Subcutaneous adipose tissue (tissue), 4 donors: ENCODE measurements around the gene UFD1. TPM values are rescaled to one million over a fixed set of nuclear protein-coding genes. Genes with fewer than 3 reads are reported as not detected.

ENCODE experiments used
- CTCF ChIP-seq: fragments of 450-650 bp; IDR thresholded peaks from one replicate; pipeline ENCODE4 v1.5.1; 2016; ENCODE audit warnings: low read depth, mild to moderate bottlenecking, control low read depth, antibody characterized with exemption, moderate library complexity
- total RNA-seq, 4 donors: library from RNA; depleted of rRNA; stranded (reverse); fragments of >200 nt; gene quantifications; one replicate each; pipeline ENCODE4 v1.1.0, GENCODE V29; 2016

UFD1 gene
- total RNA-seq, 4 donors from 2014 or later, result 33.9 to 43.6 (median 35.4) TPM

DNA sequence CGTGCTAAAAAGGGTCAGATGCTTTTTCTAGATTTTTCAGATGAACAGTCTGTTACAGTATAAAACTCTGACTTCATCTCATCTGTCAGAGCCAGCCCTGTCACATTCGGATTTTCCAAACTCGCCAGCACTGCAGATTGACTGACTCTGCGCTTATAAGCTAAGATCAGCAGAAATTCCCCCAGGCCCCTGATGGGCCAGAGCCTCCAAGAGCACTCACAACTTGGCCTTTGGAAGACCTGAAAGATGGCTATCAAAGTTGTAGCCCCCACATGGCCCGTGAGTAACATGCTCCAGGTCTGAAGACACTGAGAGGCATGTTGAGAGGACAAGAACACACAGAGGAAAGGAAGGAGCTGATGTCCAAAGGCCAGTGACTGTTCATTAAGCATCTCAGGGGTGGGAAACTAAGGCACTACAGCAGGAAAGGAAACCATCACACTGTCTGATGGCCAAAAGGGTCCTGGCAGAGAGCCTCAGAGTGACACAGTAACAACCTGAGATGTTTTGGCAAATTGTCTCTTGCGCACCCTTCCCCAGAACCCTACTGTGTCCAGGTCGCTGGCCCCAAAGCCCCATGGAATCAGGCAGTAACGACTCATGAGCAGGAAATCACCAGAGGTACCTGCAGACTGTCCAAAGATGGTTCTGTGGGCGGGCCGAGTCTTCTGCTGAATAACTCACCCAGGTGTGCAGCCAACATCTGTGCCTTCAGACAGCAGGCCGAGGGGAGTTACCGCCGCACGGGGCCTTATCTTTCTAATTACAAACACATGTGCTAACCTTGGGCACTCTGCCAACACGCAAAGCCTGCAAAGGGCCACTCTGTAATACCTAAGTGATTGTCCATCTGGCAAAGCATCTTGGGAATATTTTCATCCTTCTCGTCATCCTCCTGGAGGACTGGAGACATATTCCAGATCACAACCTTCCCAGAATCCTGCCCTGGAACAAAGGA lies 71.1 kb downstream of the UFD1 start:
- TF ChIP-seq CTCF, result no peak

- TF ChIP-seq CTCF, result no peak
Measured at GRCh38 chr22:19406846-19407245, 72.1 kb downstream of the UFD1 start.

GRCh38 chr22:19406281-19406811 lies 72.6 kb downstream of the UFD1 start:
- TF ChIP-seq CTCF, result no peak

GRCh38 chr22:19405652-19406051 lies 73.3 kb downstream of the UFD1 start:
- no peak for TF ChIP-seq CTCF

- no peak for TF ChIP-seq CTCF
Measured at GRCh38 chr22:19405133-19405532, 73.9 kb downstream of the UFD1 start.

DNA sequence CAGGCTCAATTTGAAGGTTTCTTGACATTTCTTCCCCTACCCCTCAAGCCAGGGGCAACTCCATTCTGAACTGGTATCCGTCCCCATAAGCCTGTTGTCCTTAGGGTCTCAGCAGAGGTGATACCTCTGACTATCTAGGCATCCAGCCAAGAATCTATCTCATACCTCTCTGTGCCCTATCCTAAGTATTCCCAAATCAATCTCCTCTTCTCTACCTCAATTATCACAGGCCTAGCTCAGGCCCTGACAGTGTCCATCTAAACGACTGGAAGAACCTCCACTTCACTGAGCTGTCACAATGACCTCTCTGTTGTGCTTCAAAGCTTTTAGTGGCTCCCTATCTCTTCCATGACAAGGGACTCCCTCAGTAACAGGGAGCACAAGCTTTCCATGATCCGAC lies 74.3 kb downstream of the UFD1 start:
- TF ChIP-seq CTCF, result no peak

GRCh38 chr22:19402642-19403191 lies 76.3 kb downstream of the UFD1 start:
- no peak for TF ChIP-seq CTCF
